Occipital lobe (tissue), 2 donors: Measurements from ENCODE around the gene HNRNPF. TPM values are rescaled to one million over a fixed set of nuclear protein-coding genes. Genes with fewer than 3 reads are reported as not detected.
"Not testable (repeated sequence)": the region's sequence is repeated elsewhere in the genome, so short reads cannot be mapped to it uniquely, and the experiment has no call there.

Experiments used
- DNase-seq: peaks from one replicate; lab custom pipeline; 2025; lab: John Stamatoyannopoulos, UW
- total RNA-seq: library from RNA; depleted of rRNA; stranded (reverse); fragments of >200 nt; gene quantifications from one replicate; pipeline ENCODE4 v1.2.3, GENCODE V29; 2014

The HNRNPF gene
- total RNA-seq, 1 donor from 2014 or later: 110 TPM

GRCh38 chr10:43396928-43397624 is 11.9 kb downstream of the HNRNPF start:
- DNase-seq: peak; percentile 79

GRCh38 chr10:43396061-43396927 is 12.7 kb downstream of the HNRNPF start:
- DNase-seq: peak; percentile 72

- DNase-seq: no peak
These were observed 13.4 kb downstream of the HNRNPF start for GRCh38 chr10:43395571-43396060.

GRCh38 chr10:43394868-43395267 is 14.1 kb downstream of the HNRNPF start:
- DNase-seq: no peak

- DNase-seq: no peak
These were observed 15.2 kb downstream of the HNRNPF start for GRCh38 chr10:43393606-43394360.

GRCh38 chr10:43393186-43393585 is 15.8 kb downstream of the HNRNPF start:
- not testable (repeated sequence) for DNase-seq

- DNase-seq: no peak
These were observed 16.2 kb downstream of the HNRNPF start for GRCh38 chr10:43392748-43393147.

GRCh38 chr10:43391496-43391895 is 17.5 kb downstream of the HNRNPF start:
- DNase-seq: no peak

- DNase-seq: peak; percentile 29
These were observed 18.2 kb downstream of the HNRNPF start for GRCh38 chr10:43390759-43391158.

- no peak for DNase-seq
These were observed 18.7 kb downstream of the HNRNPF start for GRCh38 chr10:43390333-43390732.

- no peak for DNase-seq
These were observed 19.1 kb downstream of the HNRNPF start for GRCh38 chr10:43389867-43390266.

- DNase-seq: no peak
These were observed 21.3 kb downstream of the HNRNPF start for GRCh38 chr10:43387678-43388032.

- no peak for DNase-seq
These were observed 21.9 kb downstream of the HNRNPF start for GRCh38 chr10:43386981-43387677.

- no peak for DNase-seq
These were observed 22.4 kb downstream of the HNRNPF start for GRCh38 chr10:43386549-43386948.

GRCh38 chr10:43385412-43386004 is 23.5 kb downstream of the HNRNPF start:
- no peak for DNase-seq

- DNase-seq: no peak
These were observed 24.4 kb downstream of the HNRNPF start for GRCh38 chr10:43384252-43385221.

GRCh38 chr10:43383204-43383971 is 25.6 kb downstream of the HNRNPF start:
- DNase-seq: no peak

- DNase-seq: no peak
These were observed 28.3 kb downstream of the HNRNPF start for GRCh38 chr10:43380610-43381222.
